Fibroblast of mammary gland (primary cell): Measurements from ENCODE around the gene DNAJC7.

Experiments used
- DNase-seq: peaks from one replicate; pipeline ENCODE4 v3.0.0-alpha.2; 2010; ENCODE audit warnings: low read depth
- H3K4me3 ChIP-seq: 2 replicates; pipeline ENCODE4 v1.5.1; 2011; ENCODE audit warnings: low read depth, mild to moderate bottlenecking, low read length, moderate library complexity; ENCODE audit not compliant: control insufficient read depth
- CTCF ChIP-seq: conservative IDR thresholded peaks from 2 replicates; pipeline ENCODE4 v1.5.1; 2011; ENCODE audit warnings: low read depth, low read length, inconsistent platforms; ENCODE audit not compliant: control insufficient read depth, insufficient read depth

DNAJC7 gene

GRCh38 chr17:42002175-42002791, 15.0 kb downstream of the DNAJC7 start:
- DNase-seq: no peak
- no peak overlapping the region for H3K4me3 ChIP-seq
- TF ChIP-seq CTCF: no peak

GRCh38 chr17:42001729-42002128, 15.5 kb downstream of the DNAJC7 start:
- no peak for TF ChIP-seq CTCF
- no peak for DNase-seq
- no peak overlapping the region for H3K4me3 ChIP-seq

GRCh38 chr17:42000413-42001133, 16.7 kb downstream of the DNAJC7 start:
- no peak for TF ChIP-seq CTCF
- H3K4me3 ChIP-seq: no peak overlapping the region

GRCh38 chr17:41998497-41998896, 18.7 kb downstream of the DNAJC7 start:
- no peak overlapping the region for H3K4me3 ChIP-seq
- no peak for DNase-seq
- no peak for TF ChIP-seq CTCF

More at GRCh38 chr17:42000413-42001133, 16.7 kb downstream of the DNAJC7 start:
- no peak for DNase-seq

- no peak for DNase-seq
- TF ChIP-seq CTCF: no peak
- no peak overlapping the region for H3K4me3 ChIP-seq
Measured at GRCh38 chr17:41996855-41997164, 20.4 kb downstream of the DNAJC7 start.

GRCh38 chr17:41992576-41992975, 24.7 kb downstream of the DNAJC7 start:
- no peak for DNase-seq
- no peak overlapping the region for H3K4me3 ChIP-seq
- TF ChIP-seq CTCF: no peak
